Activated naive CD8-positive, alpha-beta T cell treated with anti-CD3 and anti-CD28 coated beads, Interleukin-2, amount 50 U/mL, for 24 hours (primary cell): Measurements from ENCODE around the gene CPNE9.

Source experiments
- ATAC-seq: fragments of 150-1000 bp; cut with Tn5 transposase; one replicate; pipeline ENCODE4 v1.10.0; 2021
- DNase-seq: peaks from one replicate; pipeline ENCODE4 v3.0.0; 2021
- H3K27ac Mint-ChIP-seq: one replicate; pipeline ENCODE4 v1.8.0; 2021; ENCODE audit warnings: mild to moderate bottlenecking, mixed read lengths
- H3K27me3 Mint-ChIP-seq: one replicate; pipeline ENCODE4 v1.8.0; 2021; ENCODE audit warnings: mixed read lengths
- H3K36me3 Mint-ChIP-seq: one replicate; pipeline ENCODE4 v1.8.0; 2021; ENCODE audit warnings: low read depth, mixed read lengths
- H3K4me1 Mint-ChIP-seq: one replicate; pipeline ENCODE4 v1.8.0; 2021; ENCODE audit warnings: mixed read lengths
- H3K4me3 Mint-ChIP-seq: one replicate; pipeline ENCODE4 v1.8.0; 2021; ENCODE audit warnings: mild to moderate bottlenecking, moderate library complexity, mixed read lengths
- H3K9me3 Mint-ChIP-seq: one replicate; pipeline ENCODE4 v1.8.0; 2021; ENCODE audit warnings: mixed read lengths

Gene CPNE9

DNA sequence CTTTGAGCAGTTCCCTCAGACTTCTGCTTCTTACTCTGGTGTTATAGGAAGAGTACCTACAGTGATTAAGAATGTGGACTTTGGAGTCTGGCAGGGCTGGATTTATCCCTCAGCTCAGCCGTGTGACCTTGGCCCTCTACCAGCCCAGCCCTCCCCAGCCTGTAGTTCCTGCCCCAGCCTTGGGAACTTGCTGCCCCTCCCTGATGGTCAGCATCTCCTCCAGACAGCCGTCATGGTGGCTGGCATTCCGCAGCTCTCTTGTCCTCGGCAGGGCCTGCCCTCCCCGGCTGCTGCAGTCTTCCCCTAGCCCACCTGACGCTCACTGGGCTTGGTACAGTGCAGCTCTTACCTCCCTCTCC is 21.9 kb upstream of the CPNE9 start:
- no peak overlapping the region for H3K27ac Mint-ChIP-seq
- ATAC-seq: no peak
- no peaks in the 10 kb centered on the region for H3K4me1 Mint-ChIP-seq
- no peak for DNase-seq
- no peak overlapping the region for H3K4me3 Mint-ChIP-seq
- H3K9me3 Mint-ChIP-seq: no peaks in the 10 kb centered on the region
- H3K27me3 Mint-ChIP-seq: no peaks in the 10 kb centered on the region
- peaks cover 49% of the 10 kb centered on the region for H3K36me3 Mint-ChIP-seq

DNA sequence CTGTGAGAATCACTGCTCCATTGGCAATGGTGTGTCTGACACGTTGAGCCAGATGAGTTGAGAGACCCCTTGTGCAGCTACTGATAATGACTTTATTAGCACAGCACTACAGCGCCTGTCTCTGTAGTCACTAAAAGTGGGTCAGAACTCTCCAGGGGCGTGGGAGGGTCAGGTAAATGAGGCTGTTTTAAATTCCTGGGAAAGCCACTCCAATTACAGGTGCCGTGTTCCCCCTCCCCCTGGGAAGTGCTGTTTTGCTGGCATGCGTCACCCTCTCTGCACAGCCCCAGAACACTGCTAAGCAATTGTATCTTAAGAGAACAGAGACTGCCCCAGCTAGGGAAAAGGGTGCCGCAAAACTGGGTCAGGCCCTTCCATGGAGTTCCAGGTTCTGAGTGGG is 21.5 kb upstream of the CPNE9 start:
- ATAC-seq: no peak
- no peak for DNase-seq
- peaks cover 49% of the 10 kb centered on the region for H3K36me3 Mint-ChIP-seq
- H3K4me1 Mint-ChIP-seq: no peaks in the 10 kb centered on the region
- no peaks in the 10 kb centered on the region for H3K27me3 Mint-ChIP-seq
- no peak overlapping the region for H3K27ac Mint-ChIP-seq
- H3K9me3 Mint-ChIP-seq: no peaks in the 10 kb centered on the region
- no peak overlapping the region for H3K4me3 Mint-ChIP-seq

DNA sequence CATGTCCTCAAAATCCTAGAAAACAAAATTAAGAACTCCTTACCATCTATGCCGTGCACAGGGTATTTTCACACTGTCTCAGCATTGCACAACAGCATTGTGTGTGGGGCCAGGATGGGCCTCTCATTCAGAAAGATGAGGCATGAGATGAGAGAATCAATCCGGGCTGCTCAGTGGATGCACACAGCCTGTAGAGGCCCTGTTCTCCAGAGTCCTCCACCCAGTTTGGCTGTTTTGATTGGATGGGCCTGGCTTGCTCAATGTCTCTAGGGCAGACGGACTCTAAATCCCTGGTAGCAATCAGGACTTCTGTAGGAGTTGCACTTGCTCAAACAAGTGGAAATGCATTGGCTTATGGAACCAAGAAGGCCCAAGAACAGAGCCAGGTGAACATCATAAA is 20.2 kb upstream of the CPNE9 start:
- Mint-ChIP-seq H3K4me1 (no peaks in the 10 kb centered on the region), H3K36me3 (peaks cover 44% of the 10 kb centered on the region), H3K27me3 (no peaks in the 10 kb centered on the region), H3K27ac (no peak overlapping the region), H3K9me3 (no peaks in the 10 kb centered on the region), H3K4me3 (no peak overlapping the region)
- no peak for ATAC-seq
- DNase-seq: no peak

DNA sequence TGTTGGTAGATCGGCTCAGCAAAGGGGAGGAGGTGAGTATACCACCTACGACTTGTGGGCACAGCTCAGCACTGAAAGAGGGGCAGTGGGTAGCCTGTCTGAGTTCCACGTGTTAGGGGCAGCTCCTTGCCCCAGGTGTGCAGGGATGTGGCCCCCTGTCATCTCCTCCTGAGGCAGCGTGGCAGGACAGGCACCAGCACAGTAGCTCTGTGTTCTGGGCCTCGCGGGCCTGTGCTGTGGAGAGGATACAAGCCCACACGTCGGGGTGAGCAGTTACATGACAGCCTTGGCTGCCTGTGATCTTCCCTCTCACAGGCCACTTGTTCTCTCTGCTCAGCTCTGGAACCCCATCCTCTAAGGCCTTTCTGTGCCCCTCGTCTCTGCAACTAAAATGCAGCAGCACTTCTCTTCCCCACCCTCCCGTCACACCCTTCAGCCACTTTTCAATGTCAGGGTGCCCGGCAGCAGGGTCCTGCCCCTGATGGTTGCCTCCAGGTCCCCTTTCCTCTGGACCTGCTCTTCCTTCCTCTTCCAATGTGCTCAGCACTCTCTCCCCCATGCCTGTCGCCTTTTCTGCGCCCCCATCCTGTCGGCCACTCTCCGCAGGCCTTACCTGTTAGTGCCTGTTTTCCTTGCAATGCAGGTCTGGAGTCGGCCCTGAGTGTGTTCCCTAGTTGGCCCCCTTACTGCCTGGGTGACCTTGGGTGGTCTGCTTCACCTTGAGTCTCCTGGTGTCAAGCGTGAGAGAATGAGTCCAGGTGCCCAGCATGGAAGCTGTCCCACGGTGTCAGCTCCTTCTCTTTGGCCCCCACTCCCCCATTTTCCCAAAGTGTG is 18.2 kb upstream of the CPNE9 start:
- no peaks in the 10 kb centered on the region for H3K4me1 Mint-ChIP-seq
- no peaks in the 10 kb centered on the region for H3K27me3 Mint-ChIP-seq
- H3K36me3 Mint-ChIP-seq: peaks cover 41% of the 10 kb centered on the region
- ATAC-seq: no peak
- no peak overlapping the region for H3K4me3 Mint-ChIP-seq
- DNase-seq: no peak
- H3K27ac Mint-ChIP-seq: no peak overlapping the region
- H3K9me3 Mint-ChIP-seq: no peaks in the 10 kb centered on the region

DNA sequence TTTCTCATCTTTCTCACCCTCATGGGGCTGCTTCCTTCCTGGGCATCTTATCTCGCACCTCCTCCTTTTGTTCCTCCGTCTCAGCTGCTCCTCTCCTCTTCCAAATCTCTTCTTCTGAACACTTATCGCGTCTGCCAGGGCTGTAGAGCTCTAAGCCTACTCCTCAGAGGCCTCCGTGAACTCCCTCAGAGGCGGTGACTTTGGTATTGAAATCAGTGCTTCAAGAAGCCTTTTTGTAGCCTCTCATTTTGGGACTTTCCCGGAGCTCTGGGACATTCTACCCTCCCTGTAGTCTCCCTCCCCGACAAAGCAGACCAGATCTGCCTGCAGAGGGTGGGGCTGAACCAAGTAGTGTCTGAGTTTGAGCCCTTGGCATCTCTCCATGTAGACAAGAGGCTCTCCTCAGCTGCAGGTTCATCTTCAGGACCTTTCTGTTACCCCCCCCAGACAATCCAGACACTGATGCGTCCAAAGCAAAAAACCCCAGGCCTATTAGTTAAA is 17.5 kb upstream of the CPNE9 start:
- Mint-ChIP-seq H3K27ac (no peak overlapping the region), H3K4me3 (no peak overlapping the region), H3K36me3 (peaks cover 38% of the 10 kb centered on the region), H3K27me3 (no peaks in the 10 kb centered on the region), H3K4me1 (no peaks in the 10 kb centered on the region), H3K9me3 (no peaks in the 10 kb centered on the region)
- DNase-seq (no peak), ATAC-seq (no peak)

GRCh38 chr3:9686703-9687102 is 16.9 kb upstream of the CPNE9 start:
- DNase-seq (no peak), ATAC-seq (no peak)
- no peak overlapping the region for H3K4me3 Mint-ChIP-seq
- peaks cover 35% of the 10 kb centered on the region for H3K36me3 Mint-ChIP-seq
- H3K9me3 Mint-ChIP-seq: no peaks in the 10 kb centered on the region
- no peaks in the 10 kb centered on the region for H3K27me3 Mint-ChIP-seq
- H3K4me1 Mint-ChIP-seq: no peaks in the 10 kb centered on the region
- H3K27ac Mint-ChIP-seq: no peak overlapping the region

GRCh38 chr3:9687514-9687913 is 16.1 kb upstream of the CPNE9 start:
- no peaks in the 10 kb centered on the region for H3K27me3 Mint-ChIP-seq
- H3K27ac Mint-ChIP-seq: no peak overlapping the region
- H3K4me3 Mint-ChIP-seq: no peak overlapping the region
- DNase-seq (no peak), ATAC-seq (no peak)
- no peaks in the 10 kb centered on the region for H3K4me1 Mint-ChIP-seq
- H3K36me3 Mint-ChIP-seq: peaks cover 40% of the 10 kb centered on the region
- H3K9me3 Mint-ChIP-seq: no peaks in the 10 kb centered on the region

DNA sequence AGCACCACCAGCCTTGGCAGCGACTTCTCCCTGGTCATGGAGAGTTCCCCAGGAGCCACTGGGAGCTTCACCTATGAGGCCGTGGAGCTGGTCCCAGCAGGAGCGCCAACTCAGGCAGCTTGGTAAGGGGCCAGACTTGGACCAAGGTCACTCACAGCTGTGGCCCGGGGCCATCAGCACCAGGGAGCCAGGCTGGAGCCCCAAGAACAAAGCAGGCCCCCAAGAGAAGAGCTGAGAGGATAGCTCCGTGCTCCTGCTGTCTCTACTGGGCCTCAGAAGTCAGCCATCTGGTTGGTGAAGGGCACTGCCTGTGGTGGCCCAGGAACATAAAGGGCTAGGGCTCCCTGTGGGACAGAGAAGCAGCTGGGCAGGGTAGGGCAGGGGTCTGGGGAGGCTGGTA is 14.7 kb upstream of the CPNE9 start:
- ATAC-seq (no peak), DNase-seq (no peak)
- Mint-ChIP-seq H3K4me3 (no peak overlapping the region), H3K4me1 (no peaks in the 10 kb centered on the region), H3K9me3 (no peaks in the 10 kb centered on the region), H3K27ac (no peak overlapping the region), H3K36me3 (peaks cover 38% of the 10 kb centered on the region), H3K27me3 (no peaks in the 10 kb centered on the region)

DNA sequence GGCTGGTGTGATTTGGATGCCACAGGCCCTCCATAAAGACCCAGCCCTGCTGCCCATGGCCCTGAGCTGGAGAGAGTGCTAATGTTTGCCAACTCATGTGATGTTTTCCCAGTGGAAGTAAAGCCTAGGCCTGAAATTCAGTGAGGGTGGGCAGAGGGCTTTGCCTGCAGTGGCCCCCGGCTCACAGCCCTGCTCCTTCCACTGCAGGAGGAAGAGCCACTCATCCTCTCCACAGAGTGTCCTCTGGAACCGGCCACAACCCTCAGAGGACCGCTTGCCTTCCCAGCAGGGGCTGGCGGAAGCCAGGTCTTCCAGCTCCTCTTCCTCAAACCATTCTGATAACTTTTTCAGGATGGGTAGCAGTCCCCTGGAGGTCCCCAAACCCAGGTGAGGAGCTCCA is 13.9 kb upstream of the CPNE9 start:
- no peak overlapping the region for H3K27ac Mint-ChIP-seq
- H3K9me3 Mint-ChIP-seq: no peaks in the 10 kb centered on the region
- no peak for DNase-seq
- no peak overlapping the region for H3K4me3 Mint-ChIP-seq
- H3K4me1 Mint-ChIP-seq: no peaks in the 10 kb centered on the region
- ATAC-seq: no peak
- peaks cover 36% of the 10 kb centered on the region for H3K36me3 Mint-ChIP-seq
- H3K27me3 Mint-ChIP-seq: no peaks in the 10 kb centered on the region

DNA sequence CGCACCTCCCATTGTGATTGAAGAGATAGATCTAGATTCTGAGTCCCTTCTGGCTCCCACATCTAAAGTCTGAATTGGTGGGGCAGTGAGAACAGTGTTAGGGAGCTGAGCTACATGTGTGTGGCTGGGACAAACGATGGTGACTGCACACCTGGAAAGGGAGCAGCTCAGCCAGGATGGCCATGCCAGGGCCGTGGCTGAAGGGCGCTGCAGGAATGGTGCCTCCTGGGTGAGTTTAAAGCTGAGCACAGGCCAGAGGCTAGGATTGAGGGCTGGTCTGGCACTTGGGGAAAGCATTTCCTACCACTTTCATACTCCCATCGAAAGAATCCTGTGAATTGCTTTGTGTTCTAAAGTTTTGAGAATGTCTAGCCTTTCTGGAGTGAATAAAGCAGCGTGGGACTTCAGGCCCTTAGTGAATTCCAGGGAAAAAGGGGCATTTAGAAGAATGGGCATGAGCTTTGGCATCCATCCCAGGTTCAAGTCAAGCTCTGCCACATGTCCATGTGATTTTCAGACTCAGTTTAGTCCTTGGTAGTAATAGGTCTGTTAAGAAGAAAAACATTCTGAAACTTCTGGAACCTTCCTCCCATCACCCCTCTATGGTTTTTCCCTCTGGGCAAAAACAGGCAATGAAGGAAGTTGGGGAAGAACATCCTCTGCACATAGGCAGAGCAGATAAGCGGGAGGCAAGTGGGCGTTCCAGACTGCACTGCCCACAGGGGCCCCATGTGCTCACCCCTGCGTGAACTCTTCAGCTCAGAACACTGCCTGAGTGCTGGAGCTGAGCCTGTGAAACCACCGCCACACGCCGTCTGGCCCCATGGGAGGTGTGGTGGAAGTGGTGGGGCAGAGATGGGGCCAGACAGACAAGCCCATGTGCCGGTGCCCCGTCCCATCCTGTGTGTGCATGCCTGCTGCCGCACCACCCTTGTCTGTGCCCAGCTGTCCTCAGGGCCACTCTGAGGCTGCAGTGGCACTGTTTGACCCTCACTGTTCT is 12.9 kb upstream of the CPNE9 start:
- ATAC-seq (peak; percentile 31), DNase-seq (no peak)
- Mint-ChIP-seq H3K27me3 (no peaks in the 10 kb centered on the region), H3K9me3 (no peaks in the 10 kb centered on the region), H3K4me3 (no peak overlapping the region), H3K36me3 (peaks cover 30% of the 10 kb centered on the region), H3K4me1 (no peaks in the 10 kb centered on the region), H3K27ac (no peak overlapping the region)

DNA sequence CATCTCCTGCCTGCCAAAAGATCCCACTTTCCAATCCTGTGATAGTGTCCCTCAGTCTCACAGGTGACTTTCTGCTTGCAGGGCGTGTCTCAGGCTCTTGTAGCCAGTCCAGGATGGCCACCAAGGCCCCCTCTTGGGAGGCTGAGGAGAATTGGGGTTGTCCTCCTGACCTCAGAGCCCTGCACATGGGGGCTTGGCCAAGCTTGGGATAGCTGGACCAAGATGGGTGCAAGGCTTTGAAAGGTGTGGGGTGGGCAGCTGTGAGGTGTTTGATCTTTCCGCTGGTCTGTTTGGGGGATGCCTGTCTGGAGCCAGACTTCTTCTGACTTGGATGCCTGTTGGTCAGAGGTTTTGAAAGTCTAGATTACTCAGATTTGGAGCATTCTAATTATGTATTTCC is 12.0 kb upstream of the CPNE9 start:
- Mint-ChIP-seq H3K27ac (no peak overlapping the region), H3K9me3 (no peaks in the 10 kb centered on the region), H3K4me3 (no peak overlapping the region), H3K36me3 (peaks cover 29% of the 10 kb centered on the region), H3K4me1 (no peaks in the 10 kb centered on the region), H3K27me3 (no peaks in the 10 kb centered on the region)
- DNase-seq (no peak), ATAC-seq (no peak)

DNA sequence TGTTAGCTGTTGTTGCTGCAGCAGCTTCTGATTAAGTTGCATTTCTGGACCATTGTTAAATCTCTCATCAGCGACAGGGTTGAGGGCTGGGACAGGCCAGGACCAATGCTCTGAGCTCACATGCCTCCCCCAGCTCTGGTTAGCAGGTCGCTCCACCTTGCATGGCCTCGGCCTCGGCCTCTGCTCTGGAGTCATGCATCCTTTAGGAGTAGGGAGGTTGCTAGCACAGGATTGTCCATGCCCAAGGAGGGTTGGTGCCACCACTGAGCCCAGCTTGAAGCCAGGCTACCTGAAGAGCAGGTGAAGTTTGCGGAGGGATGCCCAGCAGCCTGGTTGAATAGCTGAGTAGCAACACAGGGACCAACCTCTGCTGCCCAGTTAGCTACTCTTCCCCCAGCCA is 11.2 kb upstream of the CPNE9 start:
- DNase-seq (no peak), ATAC-seq (no peak)
- Mint-ChIP-seq H3K27me3 (no peaks in the 10 kb centered on the region), H3K4me1 (no peaks in the 10 kb centered on the region), H3K36me3 (peaks cover 31% of the 10 kb centered on the region), H3K4me3 (no peak overlapping the region), H3K27ac (no peak overlapping the region), H3K9me3 (no peaks in the 10 kb centered on the region)

- no peaks in the 10 kb centered on the region for H3K9me3 Mint-ChIP-seq
- H3K27ac Mint-ChIP-seq: no peak overlapping the region
- ATAC-seq (no peak), DNase-seq (no peak)
- no peaks in the 10 kb centered on the region for H3K27me3 Mint-ChIP-seq
- no peak overlapping the region for H3K4me3 Mint-ChIP-seq
- H3K36me3 Mint-ChIP-seq: peaks cover 26% of the 10 kb centered on the region
- H3K4me1 Mint-ChIP-seq: no peaks in the 10 kb centered on the region
Observed at GRCh38 chr3:9695345-9695744, 8.3 kb upstream of the CPNE9 start.

- DNase-seq: no peak
- Mint-ChIP-seq H3K27ac (no peak overlapping the region), H3K27me3 (no peaks in the 10 kb centered on the region), H3K36me3 (peaks cover 27% of the 10 kb centered on the region), H3K9me3 (no peaks in the 10 kb centered on the region), H3K4me3 (no peak overlapping the region), H3K4me1 (no peaks in the 10 kb centered on the region)
- no peak for ATAC-seq
Observed at GRCh38 chr3:9695746-9696145, 7.9 kb upstream of the CPNE9 start.
